Cardiac muscle cell (in vitro differentiated cells and primary cell): Measurements from ENCODE around the gene OR2T6. TPM values are rescaled to one million over a fixed set of nuclear protein-coding genes. Genes with fewer than 3 reads are reported as not detected.

Experiments
- polyA plus RNA-seq: library from polyadenylated mRNA; unstranded; fragments of >200 nt; fragmentation: Nextera tagmentation; extraction: Ambion mirVana; gene quantifications from 2 replicates; pipeline ENCODE4 v1.2.1, GENCODE V29; 2016
- total RNA-seq: library from RNA; depleted of rRNA; stranded (reverse); fragments of >200 nt; gene quantifications from 2 replicates; pipeline ENCODE4 v1.2.3, GENCODE V29; 2016

OR2T6 gene
- total and polyA plus RNA-seq, 2 experiments from 2014 or later, result not detected

Other genes with a start within 250 kb of the OR2T6 start
- gene OR2M5, start 230.6 kb upstream of the OR2T6 start, total RNA-seq, result not detected in 2 replicates
- gene OR2M5, start 230.6 kb upstream of the OR2T6 start, polyA plus RNA-seq, result not detected in 2 replicates
- gene OR2M2, start 200.9 kb upstream of the OR2T6 start, total RNA-seq, result not detected in 2 replicates
- not detected in 2 replicates for gene OR2M2, start 200.9 kb upstream of the OR2T6 start, polyA plus RNA-seq
- gene OR2M3, start 178.5 kb upstream of the OR2T6 start, total RNA-seq, result not detected in 2 replicates
- not detected in 2 replicates for gene OR2M3, start 178.5 kb upstream of the OR2T6 start, polyA plus RNA-seq
- not detected in 2 replicates for gene OR2M4, start 144.3 kb upstream of the OR2T6 start, total RNA-seq
- gene OR2M4, start 144.3 kb upstream of the OR2T6 start, polyA plus RNA-seq, result not detected in 2 replicates
- 0.15 TPM in 1 of 2 replicates, not detected in the other for gene OR2T33, start 97.8 kb upstream of the OR2T6 start, total RNA-seq
- 0.17 TPM in 1 of 2 replicates, not detected in the other for gene OR2T33, start 97.8 kb upstream of the OR2T6 start, polyA plus RNA-seq
- gene OR2T12, start 72.3 kb upstream of the OR2T6 start, total RNA-seq, result not detected in 2 replicates
- not detected in 2 replicates for gene OR2T12, start 72.3 kb upstream of the OR2T6 start, polyA plus RNA-seq
- not detected in 2 replicates for gene OR2M7, start 51.2 kb upstream of the OR2T6 start, total RNA-seq
- gene OR2M7, start 51.2 kb upstream of the OR2T6 start, polyA plus RNA-seq, result not detected in 2 replicates
- gene OR14C36, start 27.0 kb upstream of the OR2T6 start, total RNA-seq, result not detected in 2 replicates
- not detected in 2 replicates for gene OR14C36, start 27.0 kb upstream of the OR2T6 start, polyA plus RNA-seq
- not detected in 2 replicates for gene OR2T4, start 14.1 kb upstream of the OR2T6 start, total RNA-seq
- not detected in 2 replicates for gene OR2T4, start 14.1 kb upstream of the OR2T6 start, polyA plus RNA-seq
- not detected in 2 replicates for gene OR2T1, start 27.3 kb downstream of the OR2T6 start, total RNA-seq
- gene OR2T1, start 27.3 kb downstream of the OR2T6 start, polyA plus RNA-seq, result not detected in 2 replicates
- not detected in 2 replicates for gene OR2T2, start 69.9 kb downstream of the OR2T6 start, total RNA-seq
- not detected in 2 replicates for gene OR2T2, start 69.9 kb downstream of the OR2T6 start, polyA plus RNA-seq
- gene OR2T3, start 97.6 kb downstream of the OR2T6 start, total RNA-seq, result not detected in 2 replicates
- gene OR2T3, start 97.6 kb downstream of the OR2T6 start, polyA plus RNA-seq, result not detected in 2 replicates
- gene OR2T5, start 112.8 kb downstream of the OR2T6 start, total RNA-seq, result not detected in 2 replicates
- not detected in 2 replicates for gene OR2T5, start 112.8 kb downstream of the OR2T6 start, polyA plus RNA-seq
- not detected in 2 replicates for gene OR2G6, start 132.3 kb downstream of the OR2T6 start, total RNA-seq
- not detected in 2 replicates for gene OR2G6, start 132.3 kb downstream of the OR2T6 start, polyA plus RNA-seq
- not detected in 2 replicates for gene OR2T29, start 187.0 kb downstream of the OR2T6 start, total RNA-seq
- gene OR2T29, start 187.0 kb downstream of the OR2T6 start, polyA plus RNA-seq, result not detected in 2 replicates
- gene OR2T34, start 199.0 kb downstream of the OR2T6 start, total RNA-seq, result not detected in 2 replicates
- not detected in 2 replicates for gene OR2T34, start 199.0 kb downstream of the OR2T6 start, polyA plus RNA-seq
- gene OR2T10, start 222.0 kb downstream of the OR2T6 start, total RNA-seq, result not detected in 2 replicates
- gene OR2T10, start 222.0 kb downstream of the OR2T6 start, polyA plus RNA-seq, result not detected in 2 replicates